Measurements from ENCODE around the gene DNMT1. TPM values are rescaled to one million over a fixed set of nuclear protein-coding genes. Genes with fewer than 3 reads are reported as not detected.

DNMT1 gene
- total RNA-seq, 1 experiment from 2014 or later, result 227 TPM

GRCh38 chr19:10228393-10228792 lies 33.6 kb upstream of the DNMT1 start:
- Mint-ChIP-seq H3K36me3 (ENCODE audit: insufficient read depth in 1 of 3, low read depth in 3 of 3) (peaks cover 3 to 9% (median 5%) of the 10 kb centered on the region in 3 experiments; a peak in 6 of 7 replicates), H3K4me1 (peaks cover 8 to 16% of the 10 kb centered on the region in 2 experiments), H3K4me3 (no peak overlapping the region), H3K27ac (no peak overlapping the region), H3K27me3 (ENCODE audit: low read depth) (no peaks in the 10 kb centered on the region; the same call in none of the 2 replicates), H3K9me3 (no peaks in the 10 kb centered on the region)
- Histone ChIP-seq H3K4me1 (ENCODE audit: insufficient read depth, low read length) (no peaks in the 10 kb centered on the region), H3K4me2 (ENCODE audit: insufficient read depth, insufficient read length, low read length) (no peak overlapping the region), H4K8ac (replicated peaks; ENCODE audit: insufficient read length, low read depth, low read length) (no peak overlapping the region), H3K9me3 (ENCODE audit: control insufficient read depth, low read depth, low read length) (no peaks in the 10 kb centered on the region), H3K27me3 (ENCODE audit: insufficient read depth, low read length) (no peaks in the 10 kb centered on the region), H3K9ac (ENCODE audit: extremely low read depth, insufficient read length, low read length) (no peak overlapping the region), H3K18ac (ENCODE audit: insufficient read length, low read depth, low read length) (no peak overlapping the region), H3T11ph (ENCODE audit: low read length) (no peak overlapping the region), H3K4ac (ENCODE audit: low read depth, low read length) (no peak overlapping the region), H3K56ac (ENCODE audit: insufficient read length, low read depth, low read length) (no peak overlapping the region), H2AFZ (ENCODE audit: low read length) (no peak overlapping the region), H2BK15ac (ENCODE audit: low read depth, low read length) (no peak overlapping the region), H3K79me2 (ENCODE audit: insufficient read depth, low read length) (no peaks in the 10 kb centered on the region), H3K27ac (ENCODE audit: insufficient read length, low read depth, low read length) (no peak overlapping the region), H2AK5ac (ENCODE audit: insufficient read length, low read length) (no peak overlapping the region), H4K91ac (ENCODE audit: insufficient read length, low read depth, low read length) (no peak overlapping the region), H2BK12ac (ENCODE audit: insufficient read length, low read depth, low read length) (no peak overlapping the region), H4K5ac (ENCODE audit: insufficient read length, low read depth, low read length) (no peak overlapping the region), H3K23ac (ENCODE audit: insufficient read length, low read depth, low read length) (no peak overlapping the region), H3K23me2 (ENCODE audit: insufficient read length, low read depth, low read length, poor library complexity, severe bottlenecking) (peaks cover 13% of the 10 kb centered on the region), H2BK120ac (ENCODE audit: low read depth, low read length, poor library complexity, severe bottlenecking) (no peak overlapping the region), H2BK5ac (ENCODE audit: insufficient read length, low read length) (no peak overlapping the region), H2BK20ac (ENCODE audit: low read depth, low read length, poor library complexity, severe bottlenecking) (no peak overlapping the region), H4K20me1 (ENCODE audit: control insufficient read depth, insufficient read depth, insufficient read length) (no peaks in the 10 kb centered on the region), H3K79me1 (ENCODE audit: insufficient read depth, low read depth, low read length, poor library complexity, severe bottlenecking) (no peaks in the 10 kb centered on the region), H3K14ac (ENCODE audit: insufficient read depth, low read length) (no peak overlapping the region)
- no CpG with 5 or more reads among the region's 5 CpGs for WGBS (ENCODE audit: extremely low coverage, insufficient read length, low lambda C conversion rate)
- no peak for DNase-seq
- TF ChIP-seq, protein P1, sequence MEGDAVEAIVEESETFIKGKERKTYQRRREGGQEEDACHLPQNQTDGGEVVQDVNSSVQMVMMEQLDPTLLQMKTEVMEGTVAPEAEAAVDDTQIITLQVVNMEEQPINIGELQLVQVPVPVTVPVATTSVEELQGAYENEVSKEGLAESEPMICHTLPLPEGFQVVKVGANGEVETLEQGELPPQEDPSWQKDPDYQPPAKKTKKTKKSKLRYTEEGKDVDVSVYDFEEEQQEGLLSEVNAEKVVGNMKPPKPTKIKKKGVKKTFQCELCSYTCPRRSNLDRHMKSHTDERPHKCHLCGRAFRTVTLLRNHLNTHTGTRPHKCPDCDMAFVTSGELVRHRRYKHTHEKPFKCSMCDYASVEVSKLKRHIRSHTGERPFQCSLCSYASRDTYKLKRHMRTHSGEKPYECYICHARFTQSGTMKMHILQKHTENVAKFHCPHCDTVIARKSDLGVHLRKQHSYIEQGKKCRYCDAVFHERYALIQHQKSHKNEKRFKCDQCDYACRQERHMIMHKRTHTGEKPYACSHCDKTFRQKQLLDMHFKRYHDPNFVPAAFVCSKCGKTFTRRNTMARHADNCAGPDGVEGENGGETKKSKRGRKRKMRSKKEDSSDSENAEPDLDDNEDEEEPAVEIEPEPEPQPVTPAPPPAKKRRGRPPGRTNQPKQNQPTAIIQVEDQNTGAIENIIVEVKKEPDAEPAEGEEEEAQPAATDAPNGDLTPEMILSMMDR (conservative IDR thresholded peaks at IDR 0.05), result no peak

All from H9 (cell line).